ENCODE measurements around the gene SDC4.

Gene SDC4

DNA sequence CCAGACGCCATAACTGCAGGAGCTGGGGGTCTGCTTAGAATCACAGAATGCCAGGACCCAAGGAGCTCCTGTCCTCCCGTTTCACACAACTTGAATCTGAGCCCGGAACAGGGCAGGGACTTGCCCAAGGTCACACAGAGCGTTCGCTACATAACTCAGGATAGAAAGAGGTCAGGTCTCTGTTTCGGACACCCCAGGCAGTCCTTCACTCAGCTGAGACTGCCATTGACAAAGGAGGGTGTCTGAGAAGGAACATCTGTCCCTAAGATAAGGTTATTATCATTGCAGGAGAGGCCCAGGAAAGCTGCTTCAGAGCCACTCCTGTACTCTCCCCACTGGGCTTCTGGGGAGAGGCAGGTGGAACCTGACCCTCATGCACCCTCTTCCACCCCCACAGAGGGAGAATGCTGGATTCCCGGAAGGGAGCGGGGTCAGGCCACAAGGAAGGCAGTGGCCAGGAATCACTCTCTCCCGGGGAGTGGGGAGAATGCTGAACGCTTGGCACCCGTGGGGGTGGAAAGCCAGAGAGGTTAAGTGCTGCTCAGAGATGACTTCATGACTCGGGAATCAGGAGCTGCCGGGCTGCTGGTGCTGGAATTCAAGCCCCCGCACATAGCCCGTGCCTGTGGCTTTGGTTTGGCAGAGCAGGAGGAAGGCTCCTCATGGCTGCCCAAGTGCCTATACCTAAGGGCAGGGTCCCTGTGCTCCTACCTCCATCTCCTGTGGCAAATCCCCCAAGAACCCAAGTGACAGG lies 10.7 kb downstream of the SDC4 start (continued):
- TF ChIP-seq, protein P1, sequence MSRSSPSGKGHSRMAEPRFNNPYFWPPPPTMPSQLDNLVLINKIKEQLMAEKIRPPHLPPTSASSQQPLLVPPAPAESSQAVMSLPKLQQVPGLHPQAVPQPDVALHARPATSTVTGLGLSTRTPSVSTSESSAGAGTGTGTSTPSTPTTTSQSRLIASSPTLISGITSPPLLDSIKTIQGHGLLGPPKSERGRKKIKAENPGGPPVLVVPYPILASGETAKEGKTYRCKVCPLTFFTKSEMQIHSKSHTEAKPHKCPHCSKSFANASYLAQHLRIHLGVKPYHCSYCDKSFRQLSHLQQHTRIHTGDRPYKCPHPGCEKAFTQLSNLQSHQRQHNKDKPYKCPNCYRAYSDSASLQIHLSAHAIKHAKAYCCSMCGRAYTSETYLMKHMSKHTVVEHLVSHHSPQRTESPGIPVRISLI (tag by site-specific recombination; IDR thresholded peaks at IDR 0.05) = no peak
- TF ChIP-seq ZBTB17 (tag by site-specific recombination; IDR thresholded peaks at IDR 0.05) (no peak), KLF10 (tag by site-specific recombination; IDR thresholded peaks at IDR 0.05) (no peak), ZNF354C (tag by site-specific recombination; IDR thresholded peaks at IDR 0.05; ENCODE audit: borderline replicate concordance, low read depth) (no peak), ZNF140 (tag by site-specific recombination; IDR thresholded peaks at IDR 0.05) (no peak), ZNF16 (tag by site-specific recombination; IDR thresholded peaks at IDR 0.05; ENCODE audit: low read depth) (no peak), ZXDB (tag by site-specific recombination; IDR thresholded peaks at IDR 0.05) (no peak), GLIS2 (tag by site-specific recombination; IDR thresholded peaks at IDR 0.05) (peak; percentile 64), BCL11B (tag by site-specific recombination; IDR thresholded peaks at IDR 0.05; ENCODE audit: low read depth) (no peak), ZNF571 (tag by site-specific recombination; IDR thresholded peaks at IDR 0.05) (no peak), ZSCAN16 (tag by site-specific recombination; IDR thresholded peaks at IDR 0.05) (no peak), ZNF76 (tag by site-specific recombination; IDR thresholded peaks at IDR 0.05; ENCODE audit: borderline replicate concordance, low read depth) (no peak), ZNF501 (tag by site-specific recombination; IDR thresholded peaks at IDR 0.05) (no peak)
- TF ChIP-seq, protein P2, sequence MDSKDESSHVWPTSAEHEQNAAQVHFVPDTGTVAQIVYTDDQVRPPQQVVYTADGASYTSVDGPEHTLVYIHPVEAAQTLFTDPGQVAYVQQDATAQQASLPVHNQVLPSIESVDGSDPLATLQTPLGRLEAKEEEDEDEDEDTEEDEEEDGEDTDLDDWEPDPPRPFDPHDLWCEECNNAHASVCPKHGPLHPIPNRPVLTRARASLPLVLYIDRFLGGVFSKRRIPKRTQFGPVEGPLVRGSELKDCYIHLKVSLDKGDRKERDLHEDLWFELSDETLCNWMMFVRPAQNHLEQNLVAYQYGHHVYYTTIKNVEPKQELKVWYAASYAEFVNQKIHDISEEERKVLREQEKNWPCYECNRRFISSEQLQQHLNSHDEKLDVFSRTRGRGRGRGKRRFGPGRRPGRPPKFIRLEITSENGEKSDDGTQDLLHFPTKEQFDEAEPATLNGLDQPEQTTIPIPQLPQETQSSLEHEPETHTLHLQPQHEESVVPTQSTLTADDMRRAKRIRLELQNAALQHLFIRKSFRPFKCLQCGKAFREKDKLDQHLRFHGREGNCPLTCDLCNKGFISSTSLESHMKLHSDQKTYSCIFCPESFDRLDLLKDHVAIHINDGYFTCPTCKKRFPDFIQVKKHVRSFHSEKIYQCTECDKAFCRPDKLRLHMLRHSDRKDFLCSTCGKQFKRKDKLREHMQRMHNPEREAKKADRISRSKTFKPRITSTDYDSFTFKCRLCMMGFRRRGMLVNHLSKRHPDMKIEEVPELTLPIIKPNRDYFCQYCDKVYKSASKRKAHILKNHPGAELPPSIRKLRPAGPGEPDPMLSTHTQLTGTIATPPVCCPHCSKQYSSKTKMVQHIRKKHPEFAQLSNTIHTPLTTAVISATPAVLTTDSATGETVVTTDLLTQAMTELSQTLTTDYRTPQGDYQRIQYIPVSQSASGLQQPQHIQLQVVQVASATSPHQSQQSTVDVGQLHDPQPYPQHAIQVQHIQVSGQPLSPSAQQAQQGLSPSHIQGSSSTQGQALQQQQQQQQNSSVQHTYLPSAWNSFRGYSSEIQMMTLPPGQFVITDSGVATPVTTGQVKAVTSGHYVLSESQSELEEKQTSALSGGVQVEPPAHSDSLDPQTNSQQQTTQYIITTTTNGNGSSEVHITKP (tag by site-specific recombination; IDR thresholded peaks at IDR 0.05) = peak; percentile 25; the same call in 1 of the 2 replicates
- TF ChIP-seq, protein P3, sequence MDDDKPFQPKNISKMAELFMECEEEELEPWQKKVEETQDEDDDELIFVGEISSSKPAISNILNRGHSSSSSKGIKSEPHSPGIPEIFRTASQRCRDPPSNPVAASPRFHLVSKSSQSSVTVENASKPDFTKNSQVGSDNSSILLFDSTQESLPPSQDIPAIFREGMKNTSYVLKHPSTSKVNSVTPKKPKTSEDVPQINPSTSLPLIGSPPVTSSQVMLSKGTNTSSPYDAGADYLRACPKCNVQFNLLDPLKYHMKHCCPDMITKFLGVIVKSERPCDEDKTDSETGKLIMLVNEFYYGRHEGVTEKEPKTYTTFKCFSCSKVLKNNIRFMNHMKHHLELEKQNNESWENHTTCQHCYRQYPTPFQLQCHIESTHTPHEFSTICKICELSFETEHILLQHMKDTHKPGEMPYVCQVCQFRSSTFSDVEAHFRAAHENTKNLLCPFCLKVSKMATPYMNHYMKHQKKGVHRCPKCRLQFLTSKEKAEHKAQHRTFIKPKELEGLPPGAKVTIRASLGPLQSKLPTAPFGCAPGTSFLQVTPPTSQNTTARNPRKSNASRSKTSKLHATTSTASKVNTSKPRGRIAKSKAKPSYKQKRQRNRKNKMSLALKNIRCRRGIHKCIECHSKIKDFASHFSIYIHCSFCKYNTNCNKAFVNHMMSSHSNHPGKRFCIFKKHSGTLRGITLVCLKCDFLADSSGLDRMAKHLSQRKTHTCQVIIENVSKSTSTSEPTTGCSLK (tag by site-specific recombination; IDR thresholded peaks at IDR 0.05) = no peak

DNA sequence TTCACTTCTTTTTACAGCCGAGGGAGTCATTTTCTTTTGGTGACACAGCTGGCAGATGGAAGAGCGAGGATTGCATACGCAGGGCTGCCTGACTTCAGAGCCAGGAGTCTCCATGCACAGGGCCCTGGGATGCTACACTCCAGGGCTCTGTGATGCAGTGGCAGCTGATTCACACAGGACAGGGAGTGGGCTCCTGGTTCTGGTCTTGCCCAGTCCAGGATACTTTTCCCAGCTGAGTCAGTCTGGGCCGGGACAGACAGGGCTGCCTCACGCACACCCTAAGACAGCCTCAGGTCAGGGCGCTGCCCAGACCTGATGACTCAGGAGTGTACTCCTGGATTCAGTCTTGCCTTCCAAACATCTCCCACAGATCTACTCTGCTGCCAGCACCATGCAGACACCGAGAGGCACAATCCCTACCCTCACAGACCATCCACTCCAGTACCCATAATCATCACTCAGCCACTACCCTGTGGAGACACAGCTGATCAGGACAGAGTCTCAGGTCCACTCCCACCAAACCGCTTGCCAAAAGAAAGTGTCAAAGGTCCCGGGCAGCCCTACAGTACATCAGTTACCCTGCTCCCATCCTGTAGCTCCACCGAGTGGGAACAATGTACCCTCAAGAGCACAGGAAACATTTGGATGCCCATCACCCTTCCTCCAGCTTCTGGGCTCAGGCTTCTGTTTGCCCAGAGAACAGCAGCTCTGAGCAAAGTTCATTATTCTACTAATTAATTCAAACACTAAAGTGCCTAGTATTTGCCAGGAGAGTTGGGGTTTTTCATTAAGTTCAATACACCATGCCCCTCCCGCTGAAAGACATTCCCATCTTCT lies 11.5 kb downstream of the SDC4 start:
- Histone ChIP-seq H3K4me1 (ENCODE audit: control insufficient read depth, insufficient read depth, low read length) (peaks cover 5% of the 10 kb centered on the region), H3K36me3 (ENCODE audit: control insufficient read depth in 2 of 2, insufficient read depth in 1 of 2, low read length in 2 of 2) (peaks cover 4 to 30% of the 10 kb centered on the region in 2 experiments; a peak in 2 of 3 replicates), H3K4me3 (ENCODE audit: low read depth, low read length) (no peak overlapping the region), H3K27ac (ENCODE audit: extremely low read depth, low read depth, low read length) (no peak overlapping the region), H3K9me3 (ENCODE audit: control insufficient read depth, insufficient read depth, low read depth, low read length) (no peaks in the 10 kb centered on the region)
- ChIA-PET POLR2A (interaction anchor here (1.1 to 4.1 kb wide), 3 partner anchors 11 to 100 kb away, joined by 3 to 19 read pairs (median 3); partner anchors contain the start of genes SDC4 and SYS1), CTCF (interaction anchor here (0.7 to 2.5 kb wide), 9 partner anchors 11 to 434 kb away, joined by 3 to 14 read pairs (median 4); partner anchors contain the start of gene SYS1)
- peak; percentile 88 for TF ChIP-seq KLF17 (tag by site-specific recombination; IDR thresholded peaks at IDR 0.05)
- TF ChIP-seq ZNF600 (tag by site-specific recombination; IDR thresholded peaks at IDR 0.05) = peak; percentile 58
- no peak for TF ChIP-seq SP2 (tag by site-specific recombination; IDR thresholded peaks at IDR 0.05)

All from HEK293 (cell line).